Measurements from ENCODE around the gene PRKCD.

DNA sequence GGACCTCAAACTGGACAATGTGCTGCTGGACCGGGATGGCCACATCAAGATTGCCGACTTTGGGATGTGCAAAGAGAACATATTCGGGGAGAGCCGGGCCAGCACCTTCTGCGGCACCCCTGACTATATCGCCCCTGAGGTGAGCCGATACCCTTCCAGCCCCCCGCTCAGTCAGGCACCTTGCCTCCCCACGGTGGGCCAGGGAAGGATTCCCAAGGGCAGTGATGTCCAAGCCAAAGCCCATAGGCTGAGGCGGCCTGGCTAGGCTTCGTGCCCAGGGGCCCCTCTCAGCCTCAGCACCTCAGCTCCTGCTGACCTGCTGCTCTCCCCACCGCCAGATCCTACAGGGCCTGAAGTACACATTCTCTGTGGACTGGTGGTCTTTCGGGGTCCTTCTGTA lies 27.7 kb downstream of the PRKCD start:
- TF ChIP-seq ZFP30 (CRISPR knock-in tag; IDR thresholded peaks at IDR 0.05) (no peak), RARB (CRISPR knock-in tag; IDR thresholded peaks at IDR 0.05) (no peak)

Measured in SK-N-SH treated with all-trans-retinoic acid at 6 μM for 48 hours (cell line).